SK-N-SH treated with all-trans-retinoic acid at 6 μM for 48 hours (cell line): ENCODE measurements around the gene F8.

Experiments
- ZNF70 ChIP-seq: fragments of 450-650 bp; formaldehyde crosslinking; IDR thresholded peaks from 2 replicates; pipeline ENCODE4 v1.5.0; 2020; ENCODE audit warnings: mild to moderate bottlenecking, moderate library complexity
- TF ChIP-seq, protein P1 (sequence below): fragments of 250-450 bp; sonication (Bioruptor Pico); IDR thresholded peaks from 2 replicates; pipeline ENCODE4 v1.5.1; 2020; ENCODE audit warnings: low read depth, mild to moderate bottlenecking, moderate library complexity

DNA sequence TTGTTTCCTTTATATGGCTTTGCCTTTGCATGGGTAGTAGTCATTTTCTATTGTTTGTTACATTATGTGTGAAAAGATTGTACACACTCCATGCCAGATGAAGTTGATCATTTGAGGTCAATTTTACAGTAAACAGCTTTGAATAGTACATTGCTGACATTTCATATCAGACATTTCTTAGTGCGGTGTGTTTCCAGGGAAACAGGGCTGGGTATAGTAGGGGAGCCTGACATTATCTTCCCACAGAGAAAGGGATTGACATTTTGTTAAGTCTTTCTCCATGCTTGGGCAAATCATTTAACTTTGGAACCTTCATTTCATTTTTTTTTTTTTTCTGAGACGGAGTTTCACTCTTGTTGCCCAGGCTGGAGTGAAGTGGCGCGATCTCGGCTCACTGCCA lies 9.1 kb upstream of the F8 start:
- TF ChIP-seq, protein P1, sequence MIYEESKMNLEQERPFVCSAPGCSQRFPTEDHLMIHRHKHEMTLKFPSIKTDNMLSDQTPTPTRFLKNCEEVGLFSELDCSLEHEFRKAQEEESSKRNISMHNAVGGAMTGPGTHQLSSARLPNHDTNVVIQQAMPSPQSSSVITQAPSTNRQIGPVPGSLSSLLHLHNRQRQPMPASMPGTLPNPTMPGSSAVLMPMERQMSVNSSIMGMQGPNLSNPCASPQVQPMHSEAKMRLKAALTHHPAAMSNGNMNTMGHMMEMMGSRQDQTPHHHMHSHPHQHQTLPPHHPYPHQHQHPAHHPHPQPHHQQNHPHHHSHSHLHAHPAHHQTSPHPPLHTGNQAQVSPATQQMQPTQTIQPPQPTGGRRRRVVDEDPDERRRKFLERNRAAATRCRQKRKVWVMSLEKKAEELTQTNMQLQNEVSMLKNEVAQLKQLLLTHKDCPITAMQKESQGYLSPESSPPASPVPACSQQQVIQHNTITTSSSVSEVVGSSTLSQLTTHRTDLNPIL (CRISPR knock-in tag) = no peak
- no peak for TF ChIP-seq ZNF70 (CRISPR knock-in tag)
